OCI-LY1 (cell line): ENCODE measurements around the gene EML2.

Experiments
- H2AFZ ChIP-seq: fragments of 200-600 bp; sonication (generic), shearing (Covaris generic); 2 replicates; pipeline ENCODE4 v1.6.0; 2014; ENCODE audit warnings: antibody characterized with exemption, mild to moderate bottlenecking, low read length
- H3F3A ChIP-seq: fragments of 200-600 bp; sonication (generic), shearing (Covaris generic); 2 replicates; pipeline ENCODE4 v1.6.0; 2014; ENCODE audit warnings: mild to moderate bottlenecking, antibody characterized with exemption, low read length, moderate library complexity; ENCODE audit not compliant: insufficient read depth
- H3K27ac ChIP-seq: fragments of 200-600 bp; sonication (generic); 2 replicates; pipeline ENCODE4 v1.5.1; 2014; ENCODE audit warnings: low read length, mixed run types, mild to moderate bottlenecking, low read depth; ENCODE audit not compliant: poor library complexity, severe bottlenecking
- H3K27me3 ChIP-seq: fragments of 200-600 bp; sonication (generic); 2 replicates; pipeline ENCODE4 v1.6.0; 2014; ENCODE audit warnings: antibody characterized with exemption, mild to moderate bottlenecking, low read length, moderate library complexity; ENCODE audit not compliant: insufficient read depth
- H3K36me3 ChIP-seq: fragments of 200-600 bp; sonication (generic); 2 replicates; pipeline ENCODE4 v1.6.1; 2014; ENCODE audit warnings: mild to moderate bottlenecking, antibody characterized with exemption, low read length, moderate library complexity, mixed read lengths; ENCODE audit not compliant: insufficient read depth
- H3K4me1 ChIP-seq: fragments of 200-600 bp; sonication (generic); 2 replicates; pipeline ENCODE4 v1.5.1; 2014; ENCODE audit warnings: mild to moderate bottlenecking, low read length, moderate library complexity; ENCODE audit not compliant: insufficient read depth, severe bottlenecking
- H3K4me2 ChIP-seq: fragments of 200-600 bp; sonication (generic), shearing (Covaris generic); 2 replicates; pipeline ENCODE4 v1.6.1; 2014; ENCODE audit warnings: low read length
- H3K4me3 ChIP-seq: fragments of 200-600 bp; sonication (generic); 2 replicates; pipeline ENCODE4 v1.5.1; 2014; ENCODE audit warnings: low read length, low read depth, mild to moderate bottlenecking, mixed read lengths; ENCODE audit not compliant: poor library complexity, severe bottlenecking
- H3K79me2 ChIP-seq: fragments of 200-600 bp; shearing (Covaris generic); 2 replicates; pipeline ENCODE4 v1.6.1; 2016; ENCODE audit warnings: mixed run types, low read length, mixed read lengths; ENCODE audit not compliant: insufficient read depth
- H3K9ac ChIP-seq: fragments of 200-600 bp; sonication (generic), shearing (Covaris generic); 2 replicates; pipeline ENCODE4 v1.6.1; 2014; ENCODE audit warnings: mild to moderate bottlenecking, low read length, mixed read lengths
- H3K9me2 ChIP-seq: fragments of 200-600 bp; sonication (generic), shearing (Covaris generic); 2 replicates; pipeline ENCODE4 v1.6.1; 2014; ENCODE audit warnings: low read depth, mild to moderate bottlenecking, low read length, mixed read lengths
- H3K9me3 ChIP-seq: fragments of 200-600 bp; shearing (Covaris generic); 2 replicates; pipeline ENCODE4 v1.6.1; 2014; ENCODE audit warnings: low read length, mixed read lengths
- H4K20me1 ChIP-seq: fragments of 200-600 bp; sonication (generic), shearing (Covaris generic); 2 replicates; pipeline ENCODE4 v1.6.0; 2016; ENCODE audit warnings: mild to moderate bottlenecking, low read length; ENCODE audit not compliant: insufficient read depth
- CTCF ChIP-seq: fragments of 200-600 bp; sonication (generic), shearing (Covaris generic); IDR thresholded peaks from 2 replicates; pipeline ENCODE4 v1.5.1; 2017; ENCODE audit warnings: mild to moderate bottlenecking, antibody characterized with exemption, low read length, moderate library complexity, mixed read lengths
- EZH2 ChIP-seq: fragments of 200-600 bp; sonication (generic), shearing (Covaris generic); IDR thresholded peaks from 2 replicates; pipeline ENCODE4 v1.8.0; 2017; ENCODE audit warnings: borderline replicate concordance, mixed run types, mild to moderate bottlenecking, antibody characterized with exemption, low read length, moderate library complexity, mixed read lengths

EML2 gene

GRCh38 chr19:45564131-45564780 lies 74.9 kb downstream of the EML2 start:
- Histone ChIP-seq H3K9me2 (no peaks in the 10 kb centered on the region), H3K27me3 (no peaks in the 10 kb centered on the region), H3K4me1 (peaks cover 28% of the 10 kb centered on the region), H3K4me3 (no peak overlapping the region), H2AFZ (no peak overlapping the region), H3K36me3 (no peaks in the 10 kb centered on the region), H3K4me2 (peak overlapping the region; percentile 35; the same call in 1 of the 2 replicates), H3K79me2 (no peaks in the 10 kb centered on the region), H3K9me3 (no peaks in the 10 kb centered on the region), H3K27ac (peak overlapping the region; percentile 94), H4K20me1 (no peaks in the 10 kb centered on the region), H3K9ac (peak overlapping the region; percentile 24; the same call in 1 of the 2 replicates), H3F3A (no peaks in the 10 kb centered on the region; the same call in 1 of the 2 replicates)
- TF ChIP-seq EZH2 (no peak), CTCF (no peak)

GRCh38 chr19:45560686-45561085 lies 78.5 kb downstream of the EML2 start:
- Histone ChIP-seq H3K9ac (no peak overlapping the region), H3K4me3 (no peak overlapping the region), H3K9me2 (no peaks in the 10 kb centered on the region), H3K27me3 (no peaks in the 10 kb centered on the region), H2AFZ (no peak overlapping the region), H3K36me3 (no peaks in the 10 kb centered on the region), H3F3A (no peaks in the 10 kb centered on the region; the same call in 1 of the 2 replicates), H4K20me1 (no peaks in the 10 kb centered on the region), H3K4me2 (no peak overlapping the region), H3K79me2 (no peaks in the 10 kb centered on the region), H3K4me1 (peaks cover 33% of the 10 kb centered on the region), H3K9me3 (no peaks in the 10 kb centered on the region), H3K27ac (no peak overlapping the region)
- no peak for TF ChIP-seq CTCF
- no peak for TF ChIP-seq EZH2

GRCh38 chr19:45560038-45560437 lies 79.2 kb downstream of the EML2 start:
- no peaks in the 10 kb centered on the region for H3K36me3 ChIP-seq
- no peak overlapping the region for H3K27ac ChIP-seq
- no peaks in the 10 kb centered on the region for H3K9me3 ChIP-seq
- H3K9ac ChIP-seq, result no peak overlapping the region
- H3K4me1 ChIP-seq, result peaks cover 33% of the 10 kb centered on the region
- H3K9me2 ChIP-seq, result no peaks in the 10 kb centered on the region
- no peaks in the 10 kb centered on the region; the same call in 1 of the 2 replicates for H3F3A ChIP-seq
- no peaks in the 10 kb centered on the region for H3K27me3 ChIP-seq
- no peak overlapping the region for H3K4me2 ChIP-seq
- no peak overlapping the region for H3K4me3 ChIP-seq
- H3K79me2 ChIP-seq, result no peaks in the 10 kb centered on the region
- no peak for TF ChIP-seq EZH2
- no peak for TF ChIP-seq CTCF
- no peak overlapping the region for H2AFZ ChIP-seq
- H4K20me1 ChIP-seq, result no peaks in the 10 kb centered on the region
